ENCODE results near the gene PEX5L.

The PEX5L gene

DNA sequence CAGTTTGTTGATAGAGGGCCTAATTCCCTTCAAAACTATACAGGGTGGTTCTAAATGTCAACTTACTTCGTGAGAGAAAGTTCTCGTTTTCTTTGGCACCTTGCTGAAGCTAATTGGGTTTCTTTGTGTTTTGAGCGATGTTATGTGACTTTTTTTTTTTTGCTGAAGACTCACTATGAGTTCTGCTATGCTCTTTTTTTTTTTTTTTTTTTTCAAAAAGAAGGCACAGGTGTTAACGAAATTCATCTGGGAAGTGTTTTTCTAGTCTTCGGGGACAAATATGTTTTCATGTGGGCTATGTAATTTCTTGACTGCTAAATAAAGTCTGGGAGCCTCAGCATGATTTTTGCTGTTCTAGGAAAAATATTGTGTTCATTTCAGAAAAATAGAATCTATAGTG is 81.5 kb downstream of the PEX5L start:
- DNase-seq = no peak

DNA sequence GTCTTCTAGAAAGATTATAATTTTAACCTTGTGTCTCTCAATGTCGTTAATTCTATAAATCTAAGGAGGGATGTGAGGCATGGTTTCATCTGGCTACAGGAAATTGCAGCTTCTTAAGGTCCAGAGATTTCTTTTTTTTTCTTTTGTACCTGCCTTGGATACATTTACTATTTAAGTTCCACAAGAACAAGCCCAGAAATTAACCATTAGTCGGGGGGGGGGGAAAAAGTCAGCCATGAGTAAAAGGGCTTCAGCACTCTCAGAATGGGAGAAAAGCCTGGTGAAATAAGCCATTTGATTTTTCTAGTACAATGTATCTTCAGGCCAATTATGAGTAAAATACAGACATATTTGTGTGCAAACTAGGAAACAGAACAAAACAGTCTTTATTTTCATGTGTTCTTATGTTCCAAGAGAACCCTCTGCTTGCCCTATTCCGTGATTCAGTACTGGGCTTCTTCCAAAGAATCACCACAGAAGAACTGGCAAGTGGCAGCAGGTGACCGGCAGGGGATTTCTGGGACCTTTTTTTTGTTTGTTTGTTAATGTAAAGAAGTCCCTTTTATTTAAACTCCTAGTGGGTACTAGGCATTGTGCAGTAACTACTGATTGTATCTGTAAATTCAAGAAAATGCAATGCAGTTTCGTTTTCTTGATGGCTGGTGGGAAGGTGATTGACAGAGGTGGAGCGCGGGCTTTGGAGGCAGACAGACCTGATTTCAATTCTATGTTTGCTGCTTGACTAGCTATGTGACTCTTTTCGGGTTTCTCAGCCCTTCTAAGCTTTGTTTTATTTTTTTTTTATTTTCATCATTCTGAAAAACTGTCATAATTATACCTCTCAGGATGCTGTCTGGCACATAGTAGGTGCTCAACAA is 82.5 kb downstream of the PEX5L start:
- DNase-seq = no peak

DNA sequence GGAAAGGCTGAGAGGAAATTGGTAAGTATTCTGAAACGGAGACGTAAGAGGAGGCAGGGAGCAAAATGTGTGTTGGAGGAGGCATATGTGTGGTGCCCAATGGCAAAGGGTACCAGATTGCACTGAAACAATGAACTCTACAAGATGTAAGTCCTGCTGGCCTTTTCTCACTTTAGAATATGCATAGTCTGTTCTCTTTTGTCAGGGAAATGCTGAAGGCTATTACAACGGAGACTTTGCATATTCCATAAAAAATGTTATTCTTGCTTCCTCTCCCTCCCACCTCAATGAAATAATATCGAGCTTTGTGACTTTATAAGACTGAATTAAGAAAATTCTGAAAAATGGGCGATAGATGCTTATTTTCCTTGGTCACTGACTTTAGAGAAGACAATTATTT is 85.9 kb downstream of the PEX5L start:
- DNase-seq = no peak

DNA sequence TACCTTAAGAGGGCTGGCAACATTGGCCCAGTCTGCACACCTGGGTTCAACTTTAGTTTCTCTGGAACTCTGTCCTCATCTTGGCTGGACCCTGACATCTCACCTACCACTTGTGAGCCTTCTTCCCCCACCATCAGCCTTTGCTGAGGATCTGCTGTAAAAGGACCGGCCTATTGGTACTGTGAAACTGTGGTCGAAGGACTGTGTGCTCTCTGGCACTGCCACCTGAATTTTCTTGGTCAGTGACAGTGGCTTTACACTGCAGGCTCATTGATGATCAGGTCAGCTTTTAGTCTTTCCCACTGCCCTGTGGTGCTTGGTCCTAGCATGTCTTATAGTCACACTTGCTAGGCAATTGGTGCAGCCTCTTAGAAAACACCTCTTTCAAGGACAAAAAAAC is 86.9 kb downstream of the PEX5L start:
- no peak for DNase-seq

DNA sequence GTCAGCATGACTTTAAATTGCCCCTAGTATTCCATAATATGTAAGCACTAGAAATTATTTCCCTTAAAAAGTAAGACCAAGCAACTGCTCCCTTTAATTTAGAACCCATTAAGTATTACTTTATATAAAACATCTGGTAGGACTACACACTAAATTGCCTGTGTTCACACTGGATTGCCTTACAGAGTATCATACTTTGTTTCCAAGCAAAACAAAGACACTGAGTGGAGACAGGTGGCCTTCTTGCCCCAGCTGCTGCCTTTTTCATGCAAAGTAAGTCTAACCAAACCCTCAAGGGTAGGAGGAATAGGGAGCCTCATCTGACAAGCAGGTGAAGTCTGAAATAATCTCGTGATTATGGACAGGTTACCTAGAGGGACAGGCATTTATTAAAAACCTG is 87.3 kb downstream of the PEX5L start:
- no peak for DNase-seq

DNA sequence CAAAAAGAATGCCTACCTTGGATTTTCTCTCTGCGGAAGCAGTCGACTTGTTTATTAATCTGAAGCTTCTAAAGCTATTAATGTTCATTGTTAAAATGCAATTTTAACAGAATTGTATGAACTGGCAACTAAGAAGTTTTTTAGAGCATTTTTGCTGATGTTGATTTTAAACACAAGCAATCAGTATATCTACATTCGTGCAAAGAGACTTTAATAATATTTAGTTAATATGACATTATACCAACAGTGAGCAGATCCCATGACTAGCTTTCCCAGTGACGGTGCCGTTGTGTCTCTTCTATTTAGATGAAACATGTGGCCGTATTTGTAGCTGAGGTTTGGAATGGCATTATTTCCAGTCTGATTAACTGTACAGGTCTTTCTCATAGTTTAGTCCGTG is 88.0 kb downstream of the PEX5L start:
- no peak for DNase-seq

DNA sequence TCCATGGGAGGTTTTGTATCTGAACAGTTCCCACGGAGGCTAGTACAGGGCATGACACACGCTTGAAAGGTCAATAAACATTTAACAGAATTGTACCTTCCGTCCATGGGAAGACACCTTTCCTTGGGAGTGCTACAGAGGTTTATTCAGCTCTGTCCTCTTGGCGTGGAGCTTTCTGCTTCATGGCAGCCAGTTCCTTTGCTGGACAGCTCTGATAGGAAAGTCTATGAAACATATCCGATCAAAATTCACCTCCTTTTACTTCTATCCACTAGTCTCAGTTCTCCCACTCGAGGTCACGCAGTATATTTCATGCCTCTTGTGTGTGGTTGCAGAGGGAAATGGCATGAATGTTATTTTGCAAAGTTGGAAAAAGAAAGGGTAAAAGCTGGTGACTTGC is 91.2 kb downstream of the PEX5L start:
- no peak for DNase-seq

DNA sequence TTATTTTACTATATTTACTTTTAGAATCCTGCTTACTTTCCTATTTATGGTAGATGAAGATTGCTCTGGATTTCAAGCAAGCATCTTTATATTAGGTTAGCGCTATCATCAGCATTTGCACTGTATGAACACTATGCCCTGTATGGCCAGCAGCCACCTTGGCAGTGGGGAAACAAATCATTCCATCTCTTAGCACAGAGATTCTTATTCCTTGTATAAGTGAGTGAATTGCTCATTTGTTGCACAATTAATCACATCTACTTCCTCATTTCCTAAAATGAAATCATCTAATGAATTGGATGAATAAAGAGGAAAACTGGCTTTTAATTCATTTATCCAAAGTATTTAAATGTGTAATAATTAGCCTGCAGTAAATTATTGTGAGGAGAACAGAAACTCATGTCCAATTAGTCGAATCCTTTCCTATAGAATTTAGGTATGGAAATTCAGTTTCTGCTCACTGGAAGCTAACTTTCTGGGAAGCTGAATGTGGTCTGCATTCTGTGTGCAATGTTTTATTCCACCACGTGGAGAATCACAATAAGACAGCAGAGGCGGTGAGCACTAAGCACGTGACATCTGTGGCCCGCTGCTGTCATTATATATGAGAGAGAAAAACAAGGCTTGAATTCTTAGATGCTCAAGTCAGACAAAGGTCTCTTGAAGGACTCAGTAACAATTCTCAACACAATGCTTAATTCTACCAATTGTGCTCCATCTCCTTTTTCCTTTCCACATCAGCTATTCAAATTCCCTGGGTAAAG is 93.4 kb downstream of the PEX5L start:
- DNase-seq = no peak

DNA sequence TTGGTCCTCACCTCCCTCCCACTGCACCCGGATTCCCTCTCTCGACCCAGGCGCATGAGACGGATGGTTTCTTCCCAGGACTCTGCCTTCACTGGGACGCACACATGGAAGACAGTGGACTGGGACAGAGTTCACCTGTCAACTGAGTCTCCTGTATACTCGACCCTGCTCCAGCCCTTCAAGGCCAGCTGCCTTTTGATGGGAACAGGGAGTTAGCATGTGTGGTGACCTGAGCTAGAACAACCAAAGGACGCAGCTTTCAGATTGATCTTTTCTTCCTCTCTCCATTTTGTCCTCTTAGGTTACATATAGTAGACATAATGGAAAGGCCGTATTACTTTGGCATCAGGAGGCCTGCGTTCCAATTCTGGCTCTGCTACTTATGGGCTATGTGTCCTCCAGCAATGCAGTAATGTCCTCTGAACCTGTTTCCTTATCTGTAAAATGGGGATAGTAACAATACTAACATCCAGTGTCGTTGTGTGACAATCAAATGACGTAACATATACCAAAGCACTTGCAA is 94.1 kb downstream of the PEX5L start:
- DNase-seq = no peak

DNA sequence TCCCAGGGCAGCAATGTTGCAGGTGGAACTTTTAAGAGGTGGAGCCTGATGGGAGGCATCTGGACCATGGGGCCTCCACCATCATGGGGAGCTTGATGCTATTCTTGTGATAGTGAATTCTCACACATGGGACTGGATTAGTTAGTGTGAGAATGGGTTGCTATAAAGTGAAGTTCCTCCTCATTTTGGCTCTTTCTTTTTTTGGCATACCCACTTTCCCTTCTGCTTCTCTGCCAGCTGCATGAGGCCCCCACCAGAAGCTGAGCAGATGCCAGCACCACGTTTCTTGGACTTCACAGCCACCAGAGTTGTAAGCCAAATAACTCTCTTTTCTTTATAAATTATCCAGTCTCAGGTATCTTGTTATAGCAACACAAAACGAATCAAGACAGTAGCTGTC is 101.0 kb downstream of the PEX5L start:
- no peak for DNase-seq

DNA sequence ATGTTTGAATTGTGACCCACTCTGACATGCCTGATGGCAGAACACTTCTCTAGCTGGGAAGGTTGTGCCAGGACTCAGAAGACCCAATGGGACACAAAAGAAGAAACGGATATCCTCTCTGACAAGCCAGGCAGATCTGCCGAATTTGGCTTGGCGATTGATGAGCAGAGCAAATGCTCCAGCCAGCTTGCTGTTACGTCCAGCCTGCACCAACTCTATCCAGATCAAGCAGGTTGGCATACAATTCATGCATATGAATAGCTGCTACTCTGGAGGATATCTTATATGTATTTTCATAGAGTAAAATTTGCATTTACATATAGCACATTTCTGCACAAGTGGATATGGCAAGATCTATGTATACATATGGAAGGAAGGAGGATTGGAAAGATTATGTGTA is 102.8 kb downstream of the PEX5L start:
- no peak for DNase-seq

DNA sequence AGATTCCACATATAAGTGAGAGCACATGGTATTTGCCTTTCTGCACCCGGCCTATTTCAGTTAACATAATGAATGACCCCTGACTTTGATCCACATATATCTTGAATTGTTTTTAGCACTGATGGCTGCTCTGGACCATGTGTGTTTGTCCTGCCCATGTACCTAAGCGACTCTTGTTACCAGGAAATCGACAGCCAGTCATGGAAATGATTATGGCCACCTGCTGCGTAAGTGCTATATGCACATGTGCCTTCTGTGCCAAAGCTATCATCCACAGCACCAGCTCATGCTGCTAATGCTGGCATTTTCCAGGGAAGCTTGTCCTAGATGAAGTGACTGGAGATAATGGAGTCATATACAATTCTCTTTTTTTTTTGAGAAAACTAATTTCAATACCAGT is 103.7 kb downstream of the PEX5L start:
- DNase-seq = no peak

DNA sequence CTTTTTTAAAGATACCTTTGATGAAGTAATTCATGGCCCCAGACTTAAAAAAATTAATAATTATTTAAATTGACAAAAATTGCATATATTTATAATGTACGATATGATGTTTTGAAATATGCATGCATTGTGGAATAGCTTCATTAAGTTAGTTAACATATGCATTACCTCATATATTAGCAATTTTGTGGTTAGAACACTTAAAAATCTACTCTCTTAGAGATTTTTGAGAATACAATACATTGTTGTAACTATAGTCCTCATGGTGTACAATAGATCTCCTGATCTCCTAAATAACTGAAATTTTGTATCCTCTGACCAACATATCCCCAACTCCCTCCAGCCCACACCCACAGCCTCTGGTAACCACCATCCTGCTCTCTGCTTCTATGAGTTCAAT is 104.1 kb downstream of the PEX5L start:
- no peak for DNase-seq

DNA sequence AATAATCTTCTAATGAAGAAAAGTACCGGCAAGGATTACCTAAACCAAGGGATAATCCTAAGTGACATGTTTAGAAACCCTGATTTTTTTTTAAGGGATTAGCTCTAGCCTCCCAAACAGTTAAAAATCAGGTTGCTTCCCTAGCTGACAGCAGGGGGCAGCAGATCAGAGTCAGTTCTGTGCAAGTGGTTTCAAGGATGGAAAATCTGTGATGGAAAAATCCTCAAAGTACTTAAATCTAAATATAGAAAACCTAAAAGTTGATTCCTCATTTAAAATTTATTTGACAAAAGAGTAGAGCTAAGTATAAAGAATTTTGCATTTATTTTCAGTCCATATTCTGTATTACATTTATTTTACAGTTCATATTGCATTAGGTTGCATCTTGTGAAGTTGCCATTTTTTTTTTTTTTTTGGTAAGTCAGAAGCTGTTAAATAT is 107.6 kb downstream of the PEX5L start:
- peak; percentile 64 for DNase-seq

DNA sequence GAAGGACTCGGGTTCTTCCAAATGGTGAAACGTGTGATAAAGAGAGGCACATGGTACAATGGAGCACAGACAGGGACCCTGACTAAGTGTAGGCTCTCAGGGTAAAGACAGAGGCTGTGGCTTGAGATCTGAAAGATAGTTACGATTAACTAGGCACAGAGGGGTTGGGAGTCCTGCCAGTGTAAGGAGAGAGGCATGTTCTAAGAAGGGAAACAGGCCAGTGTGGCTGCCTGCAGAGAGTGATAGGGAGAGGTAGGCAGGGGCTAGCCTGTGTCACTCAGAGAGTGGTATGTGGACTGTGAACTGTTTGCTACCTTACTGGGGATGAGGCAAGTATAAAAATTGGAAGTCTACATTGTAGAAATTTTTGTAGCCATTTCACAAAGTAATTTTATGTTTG is 109.5 kb downstream of the PEX5L start:
- no peak for DNase-seq

DNA sequence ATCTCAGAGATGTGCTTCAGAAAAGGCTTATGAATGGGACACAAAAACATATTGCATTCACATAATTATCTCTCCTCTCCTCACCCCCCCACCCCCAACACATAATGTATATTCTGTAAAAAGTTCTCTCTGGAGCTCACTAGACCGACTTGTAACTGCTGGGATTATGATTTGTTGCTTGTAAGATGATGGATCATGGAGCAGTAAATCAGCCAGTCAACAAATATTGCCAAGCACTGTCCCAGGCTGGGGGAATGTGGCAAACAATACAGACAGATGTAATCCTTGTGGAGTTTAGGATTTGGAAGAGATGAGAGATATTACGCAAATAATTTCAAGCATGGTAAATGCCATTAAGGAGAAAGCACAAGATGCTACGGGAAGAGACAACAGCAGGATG is 114.8 kb downstream of the PEX5L start:
- DNase-seq = no peak

DNA sequence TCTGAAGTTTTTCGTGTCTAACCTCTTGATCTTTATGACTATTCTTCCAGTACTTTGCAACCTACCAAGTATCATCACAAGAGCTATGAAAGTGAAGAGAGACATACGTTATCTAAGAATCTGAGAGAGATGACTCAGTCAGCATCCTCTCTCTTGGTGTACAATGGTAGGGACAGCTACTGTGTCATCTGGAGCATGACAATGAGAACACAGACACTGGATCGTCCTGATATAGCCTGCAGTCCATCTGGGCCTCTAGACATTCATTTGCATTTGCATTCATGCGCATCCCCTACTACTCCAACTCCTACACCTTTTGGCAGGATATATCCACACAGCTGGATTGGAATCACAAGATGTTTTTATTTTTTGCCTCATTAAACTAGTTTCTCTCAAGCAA is 115.2 kb downstream of the PEX5L start:
- DNase-seq = no peak

DNA sequence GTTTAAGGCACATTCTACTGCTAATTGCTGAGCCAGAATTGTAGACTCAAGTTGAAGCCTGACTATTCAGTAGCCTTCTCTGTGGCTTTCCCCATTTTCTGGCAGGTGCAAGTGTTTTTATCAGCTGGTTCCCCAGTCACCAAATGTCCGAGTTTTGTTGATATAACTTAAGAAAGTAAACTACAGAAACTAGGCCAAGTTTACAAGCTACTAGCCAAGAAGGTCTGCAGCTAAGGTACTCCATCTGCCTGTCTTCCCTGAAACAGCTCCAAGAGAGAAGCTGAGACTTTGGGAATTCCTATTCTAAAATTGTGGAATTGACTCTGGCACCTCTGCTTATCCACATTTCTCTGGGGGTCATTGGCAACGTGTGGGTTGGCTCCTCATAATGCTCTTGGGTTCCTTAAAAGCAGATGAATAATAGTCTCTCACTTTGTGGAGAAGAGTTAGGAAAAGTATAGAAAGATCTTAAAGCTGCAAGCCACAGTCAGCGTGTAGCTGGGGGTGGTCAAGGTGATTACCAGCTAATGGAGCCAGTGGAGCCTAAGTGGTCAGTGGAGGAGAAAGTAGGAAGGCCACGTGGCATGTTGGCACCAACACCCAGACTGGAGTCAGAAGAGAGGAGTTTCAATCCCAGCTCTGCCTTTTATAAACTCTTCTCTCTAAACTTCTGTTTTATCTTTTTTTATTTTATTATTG is 128.8 kb downstream of the PEX5L start:
- DNase-seq = no peak

DNA sequence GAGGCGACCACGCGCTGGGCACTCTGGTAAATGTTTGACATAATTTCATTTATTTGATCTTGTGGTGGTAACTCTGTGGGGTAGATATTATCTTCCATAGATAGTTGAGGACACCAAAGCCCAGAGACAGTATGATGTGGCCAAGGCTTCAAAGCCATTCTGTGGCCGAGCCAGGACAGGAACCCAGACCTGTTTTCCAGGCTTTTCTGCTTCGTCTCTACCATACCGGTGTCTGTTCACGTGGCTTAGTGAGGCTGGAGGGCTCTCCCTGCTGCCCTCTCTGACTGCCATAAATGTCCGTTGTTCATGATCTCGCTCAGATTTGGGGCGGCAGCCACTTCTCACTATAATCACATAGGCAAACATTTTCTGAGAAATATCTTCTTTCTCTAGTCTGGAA is 134.7 kb downstream of the PEX5L start:
- DNase-seq = no peak

DNA sequence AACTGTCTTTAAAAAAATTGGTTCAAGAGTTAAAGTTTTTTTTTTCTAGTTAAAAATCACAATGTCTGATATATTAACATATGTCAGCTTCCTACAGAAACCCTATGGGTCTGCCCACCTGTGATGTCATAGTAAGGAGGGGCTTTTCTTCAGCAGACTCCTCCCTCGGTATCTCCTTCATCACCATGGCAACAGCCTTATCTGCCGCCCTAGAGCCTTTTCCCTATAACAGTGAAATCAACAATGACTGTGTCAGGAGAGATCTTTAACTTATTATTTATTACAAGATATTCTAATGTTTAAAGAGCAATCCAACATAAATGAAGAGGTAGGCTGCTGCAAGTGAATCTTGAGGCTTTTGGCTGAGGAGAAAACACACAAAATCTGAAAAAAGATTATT is 138.7 kb downstream of the PEX5L start:
- peak; percentile 89 for DNase-seq

DNA sequence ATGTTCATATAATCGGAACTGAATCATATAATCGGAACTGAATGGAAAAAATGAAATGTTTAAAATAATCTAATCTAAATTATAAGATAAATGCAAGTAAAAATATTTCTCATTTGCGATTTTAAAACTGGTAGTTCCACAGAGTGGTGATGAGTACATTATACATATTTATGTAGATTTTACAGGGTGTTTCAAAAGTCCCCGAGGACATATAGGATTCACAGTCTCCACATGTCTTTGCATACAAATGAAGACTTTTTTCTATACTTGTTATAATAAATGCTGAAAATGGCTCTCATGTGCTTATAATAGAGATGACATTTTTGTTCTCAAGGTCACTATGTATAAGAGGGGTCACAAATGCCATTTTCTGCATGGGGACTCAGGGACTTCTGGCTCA is 139.5 kb downstream of the PEX5L start:
- DNase-seq = no peak

DNA sequence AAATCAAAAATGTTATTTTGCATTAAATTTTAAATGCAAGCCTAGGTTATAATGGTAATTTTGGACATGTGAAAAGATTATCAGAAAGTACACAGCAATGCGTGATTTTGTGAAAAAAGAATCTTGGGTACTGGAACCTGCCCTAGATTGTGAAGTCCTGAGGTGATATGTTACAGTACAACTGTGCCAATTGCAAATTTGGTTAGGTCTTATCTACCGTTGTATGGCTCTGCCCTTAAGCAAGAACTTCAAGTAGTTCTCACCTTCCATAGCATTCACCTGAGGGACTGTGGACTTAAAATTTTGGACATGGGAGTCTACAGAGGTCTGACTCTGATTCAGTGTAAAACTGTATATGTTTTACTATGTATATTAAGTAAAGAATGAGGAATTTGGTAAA is 140.2 kb downstream of the PEX5L start:
- DNase-seq = no peak

DNA sequence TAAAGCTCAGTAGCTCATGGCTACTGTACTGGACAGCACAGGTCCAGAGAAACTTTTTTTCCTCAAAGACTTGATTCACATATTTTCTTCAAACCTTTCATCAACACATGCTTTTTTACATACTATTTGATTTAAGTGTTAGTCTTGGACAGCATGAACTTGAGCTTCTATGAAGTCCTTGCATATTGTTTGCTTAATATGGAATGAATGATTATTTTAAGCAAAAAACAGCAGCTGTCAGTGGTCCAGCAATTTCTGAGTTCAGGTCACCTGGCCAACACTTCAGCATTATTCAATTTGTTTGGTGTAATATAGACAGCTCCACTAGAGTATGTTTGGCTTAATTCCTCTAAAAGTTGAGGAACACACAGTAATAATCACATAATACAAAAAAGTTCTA is 141.4 kb downstream of the PEX5L start:
- no peak for DNase-seq

Measured in hematopoietic multipotent progenitor cell treated with erythropoietin and hydrocortisone succinate and interleukin-3 and kit ligand, for 6 days (in vitro differentiated cells).